K562 (cell line): ENCODE data around the gene ELP1. TPM values are rescaled to one million over a fixed set of nuclear protein-coding genes. Genes with fewer than 3 reads are reported as not detected.

Source experiments
- CBX3 ChIP-seq, 2 experiments: IDR thresholded peaks; 1 replicate in 1 of 2; 2 replicates in 1 of 2; pipeline ENCODE4 v1.6.1; 2012; ENCODE audit warnings: inconsistent platforms in 2 of 2, low read length in 2 of 2, borderline replicate concordance in 1 of 2, control low read depth in 1 of 2
- COPS2 ChIP-seq: fragments of 450-650 bp; conservative IDR thresholded peaks from 2 replicates; pipeline ENCODE4 v1.6.1; 2016; ENCODE audit warnings: mild to moderate bottlenecking, moderate library complexity
- ESRRA ChIP-seq: fragments of 450-650 bp; IDR thresholded peaks from 2 replicates; pipeline ENCODE4 v1.6.1; 2014; ENCODE audit warnings: low read depth, mild to moderate bottlenecking, moderate library complexity, borderline replicate concordance
- HMG20B ChIP-seq: fragments of 250-450 bp; sonication (Bioruptor Pico); IDR thresholded peaks from 2 replicates; pipeline ENCODE4 v1.5.0; 2021; ENCODE audit warnings: mild to moderate bottlenecking
- KLF1 ChIP-seq: fragments of 450-650 bp; IDR thresholded peaks from 2 replicates; pipeline ENCODE4 v1.6.1; 2016; ENCODE audit warnings: missing genetic modification characterization, missing compliant biosample characterization
- NFE2 ChIP-seq: IDR thresholded peaks from 2 replicates; pipeline ENCODE4 v1.6.1; 2014; ENCODE audit warnings: antibody characterized with exemption, low read depth
- NFRKB ChIP-seq: fragments of 450-650 bp; IDR thresholded peaks from 2 replicates; pipeline ENCODE4 v1.6.1; 2016; ENCODE audit warnings: low read depth
- PML ChIP-seq: IDR thresholded peaks from 2 replicates; pipeline ENCODE4 v1.6.1; 2012; ENCODE audit warnings: low read length, inconsistent platforms
- RFX7 ChIP-seq: fragments of 250-450 bp; sonication (Bioruptor Pico); IDR thresholded peaks from 2 replicates; pipeline ENCODE4 v1.5.1; 2021; ENCODE audit warnings: mild to moderate bottlenecking
- SLC30A9 ChIP-seq: fragments of 250-450 bp; sonication (Bioruptor Pico); IDR thresholded peaks from 2 replicates; pipeline ENCODE4 v1.8.0; 2022; ENCODE audit warnings: mild to moderate bottlenecking, moderate library complexity
- XRCC5 ChIP-seq: fragments of 200-400 bp; formaldehyde crosslinking; IDR thresholded peaks from 2 replicates; pipeline ENCODE4 v1.6.1; 2017; ENCODE audit warnings: low read depth, mild to moderate bottlenecking, low read length
- ZNF398 ChIP-seq: fragments of 250-450 bp; sonication (Bioruptor Pico); IDR thresholded peaks from 2 replicates; pipeline ENCODE4 v1.8.0; 2021; ENCODE audit warnings: moderate library complexity, mild to moderate bottlenecking, inconsistent platforms
- ZNF444 ChIP-seq: fragments of 250-450 bp; sonication (Bioruptor Pico); IDR thresholded peaks from 2 replicates; pipeline ENCODE4 v1.4.0; 2020; ENCODE audit warnings: mild to moderate bottlenecking, moderate library complexity
- ZNF561 ChIP-seq: fragments of 450-650 bp; formaldehyde crosslinking; conservative IDR thresholded peaks from 2 replicates; pipeline ENCODE4 v1.4.0; 2020; ENCODE audit warnings: mild to moderate bottlenecking, moderate library complexity
- polyA plus RNA-seq, 8 experiments: library from polyadenylated mRNA; depleted of rRNA in 4 of 8; stranded (reverse) in 5 of 8; unstranded in 3 of 8; fragments of >200 nt; fragmentation: Nextera tagmentation in 2 of 8; fragmentation: Illumina TruSeq in 1 of 8; extraction: Ambion mirVana in 2 of 8; extraction: Trizol in 1 of 8; gene quantifications; 2 replicates each; pipeline versions ENCODE4 v1.2.1 to v1.2.3, GENCODE V29; 2011 to 2014; ENCODE audit warnings: inconsistent platforms in 1 of 8, missing spikeins in 1 of 8
- total RNA-seq, 7 experiments: library from RNA; depleted of rRNA in 6 of 7; stranded (reverse); fragments of >200 nt in 6 of 7; fragmentation: Illumina TruSeq in 2 of 7; extraction: Trizol in 2 of 7; gene quantifications; 2 replicates each; pipeline versions ENCODE4 v1.2.1 to v1.2.3, GENCODE V29; 2011 to 2021; ENCODE audit warnings: low replicate concordance in 1 of 7
- TF ChIP-seq, protein P1 (sequence below): fragments of 250-450 bp; sonication (Bioruptor Pico); IDR thresholded peaks from 2 replicates; pipeline ENCODE4 v1.5.1; 2021; ENCODE audit warnings: mild to moderate bottlenecking
- TF ChIP-seq, protein P2 (sequence below): fragments of 450-650 bp; IDR thresholded peaks from 2 replicates; pipeline ENCODE4 v1.6.1; 2018; ENCODE audit not compliant: partially characterized antibody
- TF ChIP-seq, protein P3 (sequence below): fragments of 450-650 bp; formaldehyde crosslinking; IDR thresholded peaks from 2 replicates; pipeline ENCODE4 v1.4.0; 2022; ENCODE audit warnings: mild to moderate bottlenecking, moderate library complexity
- TF ChIP-seq, protein P4 (sequence below): fragments of 250-450 bp; sonication (Bioruptor Pico); IDR thresholded peaks from 2 replicates; pipeline ENCODE4 v1.5.0; 2020; ENCODE audit warnings: mild to moderate bottlenecking
- TF ChIP-seq, protein P5 (sequence below), 2 experiments: fragments of 250-450 bp in 1 of 2; fragments of 450-650 bp in 1 of 2; sonication (Bioruptor Pico) in 1 of 2; IDR thresholded peaks; 2 replicates each; pipeline versions ENCODE4 v1.6.1 to v1.8.0; 2016 to 2021; ENCODE audit warnings: mild to moderate bottlenecking in 2 of 2, moderate library complexity in 2 of 2, missing compliant biosample characterization in 1 of 2, missing genetic modification characterization in 1 of 2

The ELP1 gene
- total and polyA plus RNA-seq, 9 of the 15 experiments (the other 6 are each of a cell fraction or from before 2014, with no cell fraction given) = 17.0 to 48.6 (median 39.7) TPM

DNA sequence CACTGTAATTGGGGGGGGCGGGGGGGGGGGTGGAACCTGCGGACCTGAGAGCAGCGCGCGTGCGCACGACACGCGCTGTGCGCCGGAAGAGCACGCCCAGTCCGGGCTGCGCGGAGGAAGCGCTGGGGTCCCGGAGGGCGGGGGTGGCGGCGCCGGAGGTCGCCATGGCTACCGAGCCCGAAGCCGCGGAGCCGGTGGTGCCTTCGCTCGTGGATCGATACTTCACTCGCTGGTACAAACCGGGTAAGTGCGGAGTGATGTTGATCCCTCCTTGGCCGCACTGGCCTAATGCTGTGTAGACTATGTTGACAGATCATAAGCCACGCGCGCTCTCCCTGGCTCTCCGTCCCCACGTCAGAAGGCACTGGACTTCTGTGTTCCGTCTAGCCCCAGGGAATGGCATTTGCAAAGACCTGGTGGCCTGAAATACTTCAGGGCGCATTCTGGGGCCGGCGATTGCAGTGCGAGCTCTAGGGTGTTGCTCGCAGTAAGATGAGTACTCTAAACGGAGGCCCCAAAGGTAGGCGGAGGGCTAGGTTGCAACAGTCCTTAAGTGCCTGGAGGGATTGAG, 484 bp upstream of the ELP1 start, which contains the start of gene ABITRAM (continued):
- TF ChIP-seq, protein P1, sequence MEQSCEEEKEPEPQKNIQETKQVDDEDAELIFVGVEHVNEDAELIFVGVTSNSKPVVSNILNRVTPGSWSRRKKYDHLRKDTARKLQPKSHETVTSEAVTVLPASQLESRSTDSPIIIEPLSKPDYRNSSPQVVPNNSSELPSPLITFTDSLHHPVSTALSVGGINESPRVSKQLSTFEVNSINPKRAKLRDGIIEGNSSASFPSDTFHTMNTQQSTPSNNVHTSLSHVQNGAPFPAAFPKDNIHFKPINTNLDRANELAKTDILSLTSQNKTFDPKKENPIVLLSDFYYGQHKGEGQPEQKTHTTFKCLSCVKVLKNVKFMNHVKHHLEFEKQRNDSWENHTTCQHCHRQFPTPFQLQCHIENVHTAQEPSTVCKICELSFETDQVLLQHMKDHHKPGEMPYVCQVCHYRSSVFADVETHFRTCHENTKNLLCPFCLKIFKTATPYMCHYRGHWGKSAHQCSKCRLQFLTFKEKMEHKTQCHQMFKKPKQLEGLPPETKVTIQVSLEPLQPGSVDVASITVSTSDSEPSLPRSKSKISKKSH = no peak
- TF ChIP-seq ZNF398 (CRISPR knock-in tag) (no peak), NFE2 (no peak), ZNF444 (no peak), PML (no peak), KLF1 (tag) (peak; percentile 60; the same call in 1 of the 2 replicates), ESRRA (no peak), ZNF561 (CRISPR knock-in tag) (no peak), SLC30A9 (no peak), NFRKB (no peak), COPS2 (no peak), XRCC5 (no peak), RFX7 (CRISPR knock-in tag) (no peak), HMG20B (CRISPR knock-in tag) (no peak), CBX3 (IDR thresholded peaks at IDR 0.05; ENCODE audit: borderline replicate concordance in 1 of 2, low read length in 2 of 2) (no peak)
- TF ChIP-seq, protein P2, sequence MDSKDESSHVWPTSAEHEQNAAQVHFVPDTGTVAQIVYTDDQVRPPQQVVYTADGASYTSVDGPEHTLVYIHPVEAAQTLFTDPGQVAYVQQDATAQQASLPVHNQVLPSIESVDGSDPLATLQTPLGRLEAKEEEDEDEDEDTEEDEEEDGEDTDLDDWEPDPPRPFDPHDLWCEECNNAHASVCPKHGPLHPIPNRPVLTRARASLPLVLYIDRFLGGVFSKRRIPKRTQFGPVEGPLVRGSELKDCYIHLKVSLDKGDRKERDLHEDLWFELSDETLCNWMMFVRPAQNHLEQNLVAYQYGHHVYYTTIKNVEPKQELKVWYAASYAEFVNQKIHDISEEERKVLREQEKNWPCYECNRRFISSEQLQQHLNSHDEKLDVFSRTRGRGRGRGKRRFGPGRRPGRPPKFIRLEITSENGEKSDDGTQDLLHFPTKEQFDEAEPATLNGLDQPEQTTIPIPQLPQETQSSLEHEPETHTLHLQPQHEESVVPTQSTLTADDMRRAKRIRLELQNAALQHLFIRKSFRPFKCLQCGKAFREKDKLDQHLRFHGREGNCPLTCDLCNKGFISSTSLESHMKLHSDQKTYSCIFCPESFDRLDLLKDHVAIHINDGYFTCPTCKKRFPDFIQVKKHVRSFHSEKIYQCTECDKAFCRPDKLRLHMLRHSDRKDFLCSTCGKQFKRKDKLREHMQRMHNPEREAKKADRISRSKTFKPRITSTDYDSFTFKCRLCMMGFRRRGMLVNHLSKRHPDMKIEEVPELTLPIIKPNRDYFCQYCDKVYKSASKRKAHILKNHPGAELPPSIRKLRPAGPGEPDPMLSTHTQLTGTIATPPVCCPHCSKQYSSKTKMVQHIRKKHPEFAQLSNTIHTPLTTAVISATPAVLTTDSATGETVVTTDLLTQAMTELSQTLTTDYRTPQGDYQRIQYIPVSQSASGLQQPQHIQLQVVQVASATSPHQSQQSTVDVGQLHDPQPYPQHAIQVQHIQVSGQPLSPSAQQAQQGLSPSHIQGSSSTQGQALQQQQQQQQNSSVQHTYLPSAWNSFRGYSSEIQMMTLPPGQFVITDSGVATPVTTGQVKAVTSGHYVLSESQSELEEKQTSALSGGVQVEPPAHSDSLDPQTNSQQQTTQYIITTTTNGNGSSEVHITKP = no peak
- TF ChIP-seq, protein P3, sequence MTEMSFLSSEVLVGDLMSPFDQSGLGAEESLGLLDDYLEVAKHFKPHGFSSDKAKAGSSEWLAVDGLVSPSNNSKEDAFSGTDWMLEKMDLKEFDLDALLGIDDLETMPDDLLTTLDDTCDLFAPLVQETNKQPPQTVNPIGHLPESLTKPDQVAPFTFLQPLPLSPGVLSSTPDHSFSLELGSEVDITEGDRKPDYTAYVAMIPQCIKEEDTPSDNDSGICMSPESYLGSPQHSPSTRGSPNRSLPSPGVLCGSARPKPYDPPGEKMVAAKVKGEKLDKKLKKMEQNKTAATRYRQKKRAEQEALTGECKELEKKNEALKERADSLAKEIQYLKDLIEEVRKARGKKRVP (CRISPR knock-in tag) = peak; percentile 19; the same call in 1 of the 2 replicates
- TF ChIP-seq, protein P4, sequence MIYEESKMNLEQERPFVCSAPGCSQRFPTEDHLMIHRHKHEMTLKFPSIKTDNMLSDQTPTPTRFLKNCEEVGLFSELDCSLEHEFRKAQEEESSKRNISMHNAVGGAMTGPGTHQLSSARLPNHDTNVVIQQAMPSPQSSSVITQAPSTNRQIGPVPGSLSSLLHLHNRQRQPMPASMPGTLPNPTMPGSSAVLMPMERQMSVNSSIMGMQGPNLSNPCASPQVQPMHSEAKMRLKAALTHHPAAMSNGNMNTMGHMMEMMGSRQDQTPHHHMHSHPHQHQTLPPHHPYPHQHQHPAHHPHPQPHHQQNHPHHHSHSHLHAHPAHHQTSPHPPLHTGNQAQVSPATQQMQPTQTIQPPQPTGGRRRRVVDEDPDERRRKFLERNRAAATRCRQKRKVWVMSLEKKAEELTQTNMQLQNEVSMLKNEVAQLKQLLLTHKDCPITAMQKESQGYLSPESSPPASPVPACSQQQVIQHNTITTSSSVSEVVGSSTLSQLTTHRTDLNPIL = no peak
- TF ChIP-seq, protein P5, sequence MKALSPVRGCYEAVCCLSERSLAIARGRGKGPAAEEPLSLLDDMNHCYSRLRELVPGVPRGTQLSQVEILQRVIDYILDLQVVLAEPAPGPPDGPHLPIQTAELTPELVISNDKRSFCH (CRISPR knock-in tag; IDR thresholded peaks at IDR 0.05) = no peak
- TF ChIP-seq, protein P5 (tag; IDR thresholded peaks at IDR 0.05) = no peak
